IMR-90 (cell line): ENCODE results near the gene HDDC3. TPM values are rescaled to one million over a fixed set of nuclear protein-coding genes. Genes with fewer than 3 reads are reported as not detected.

Experiments used
- ATAC-seq: fragments of 200-7000 bp; cut with Tn5 transposase; 2 replicates; pipeline ENCODE4 v1.9.1; 2020; ENCODE audit warnings: low read depth, mild to moderate bottlenecking, moderate library complexity
- BruUV-seq: library from RNA; stranded (reverse); fragments of 400-500 nt; replicated peaks from 2 replicates; lab custom pipeline; 2021; lab: Mats Ljungman, UMichigan
- CTCF ChIA-PET: fragments of 300-600 bp; formaldehyde crosslinking; extraction: SDS; loops from one replicate; lab custom pipeline; 2021; ENCODE audit warnings: antibody characterized with exemption; lab: Yijun Ruan, JAX
- POLR2A ChIA-PET: fragments of 300-600 bp; sonication (Branson Sonifier 250); formaldehyde crosslinking; loops from one replicate; lab custom pipeline; 2022; ENCODE audit warnings: antibody characterized with exemption; ENCODE audit not compliant: unreplicated experiment; lab: Charles Lee
- DNase-seq: peaks from one replicate; pipeline ENCODE4 v3.0.0; 2013
- H2AFZ ChIP-seq: replicated peaks from 2 replicates; pipeline ENCODE3; 2013; ENCODE audit warnings: low read length, mild to moderate bottlenecking; ENCODE audit not compliant: poor library complexity
- H2AK5ac ChIP-seq: 2 replicates; pipeline ENCODE4 v1.6.1; 2013; ENCODE audit warnings: low read depth, low read length, inconsistent platforms
- H2AK9ac ChIP-seq: replicated peaks from 2 replicates; pipeline ENCODE3; 2013; ENCODE audit warnings: mild to moderate bottlenecking, low read depth, low read length, moderate library complexity; ENCODE audit not compliant: poor library complexity
- H2BK120ac ChIP-seq: 2 replicates; pipeline ENCODE4 v1.6.1; 2013; ENCODE audit warnings: low read depth, low read length, inconsistent platforms
- H2BK15ac ChIP-seq: 3 replicates; pipeline ENCODE4 v1.6.1; 2013; ENCODE audit warnings: low read depth, low read length, inconsistent platforms
- H2BK20ac ChIP-seq: 2 replicates; pipeline ENCODE4 v1.6.1; 2013; ENCODE audit warnings: low read depth, mild to moderate bottlenecking, inconsistent platforms, low read length, moderate library complexity
- H2BK5ac ChIP-seq: 2 replicates; pipeline ENCODE4 v1.6.1; 2013; ENCODE audit warnings: mild to moderate bottlenecking, low read depth, low read length, inconsistent platforms; ENCODE audit not compliant: poor library complexity, severe bottlenecking
- H3K14ac ChIP-seq: replicated peaks from 2 replicates; pipeline ENCODE4 v1.6.1; 2013; ENCODE audit warnings: low read depth, low read length, inconsistent platforms
- H3K18ac ChIP-seq: 2 replicates; pipeline ENCODE4 v1.6.1; 2013; ENCODE audit warnings: low read depth, low read length, control low read depth
- H3K23ac ChIP-seq: 2 replicates; pipeline ENCODE4 v1.6.1; 2013; ENCODE audit warnings: low read depth, low read length, inconsistent platforms
- H3K27ac ChIP-seq: 2 replicates; pipeline ENCODE4 v1.5.1; 2013; ENCODE audit warnings: mild to moderate bottlenecking, control low read depth, low read length; ENCODE audit not compliant: insufficient read depth
- H3K27me3 ChIP-seq: 2 replicates; pipeline ENCODE4 v1.6.1; 2013; ENCODE audit warnings: low read length; ENCODE audit not compliant: control insufficient read depth, insufficient read depth
- H3K36me3 ChIP-seq: 2 replicates; pipeline ENCODE4 v1.6.1; 2013; ENCODE audit warnings: low read length, mixed read lengths; ENCODE audit not compliant: control insufficient read depth, insufficient read depth
- H3K4ac ChIP-seq: 2 replicates; pipeline ENCODE4 v1.6.1; 2013; ENCODE audit warnings: low read depth, low read length, inconsistent platforms
- H3K4me1 ChIP-seq: 2 replicates; pipeline ENCODE4 v1.6.1; 2013; ENCODE audit warnings: low read length, mixed read lengths; ENCODE audit not compliant: control insufficient read depth, insufficient read depth
- H3K4me2 ChIP-seq: 2 replicates; pipeline ENCODE4 v1.6.1; 2013; ENCODE audit warnings: low read depth, mild to moderate bottlenecking, control low read depth, low read length, moderate library complexity
- H3K4me3 ChIP-seq: 2 replicates; pipeline ENCODE4 v1.5.1; 2013; ENCODE audit warnings: low read depth, mild to moderate bottlenecking, control low read depth, low read length, moderate library complexity; ENCODE audit not compliant: insufficient read depth
- H3K56ac ChIP-seq: 2 replicates; pipeline ENCODE4 v1.6.1; 2013; ENCODE audit warnings: low read length, inconsistent platforms; ENCODE audit not compliant: insufficient read depth; ENCODE audit errors: extremely low read depth
- H3K79me1 ChIP-seq, 2 experiments: 2 replicates each; pipeline ENCODE4 v1.6.1; 2013; ENCODE audit warnings: low read length in 2 of 2, inconsistent platforms in 1 of 2, low read depth in 1 of 2
- H3K9ac ChIP-seq: 2 replicates; pipeline ENCODE4 v1.6.1; 2013; ENCODE audit warnings: low read depth, low read length, control low read depth
- H3K9me1 ChIP-seq: 2 replicates; pipeline ENCODE4 v1.6.1; 2013; ENCODE audit warnings: low read length, inconsistent platforms; ENCODE audit not compliant: insufficient read depth
- H3K9me3 ChIP-seq: 2 replicates; pipeline ENCODE4 v1.6.1; 2013; ENCODE audit warnings: low read length; ENCODE audit not compliant: control insufficient read depth, insufficient read depth
- H4K20me1 ChIP-seq: 2 replicates; pipeline ENCODE4 v1.6.1; 2013; ENCODE audit warnings: low read length, inconsistent platforms; ENCODE audit not compliant: insufficient read depth
- H4K5ac ChIP-seq: 2 replicates; pipeline ENCODE4 v1.6.1; 2013; ENCODE audit warnings: mild to moderate bottlenecking, low read depth, low read length, control low read depth
- H4K8ac ChIP-seq, 2 experiments: 2 replicates each; pipeline ENCODE4 v1.6.1; 2013; ENCODE audit warnings: low read depth in 2 of 2, low read length in 2 of 2, control low read depth in 1 of 2, inconsistent platforms in 1 of 2
- H4K91ac ChIP-seq: 2 replicates; pipeline ENCODE4 v1.6.1; 2013; ENCODE audit warnings: low read depth, low read length, inconsistent platforms; ENCODE audit not compliant: insufficient read depth
- BHLHE40 ChIP-seq: fragments of 150-350 bp; IDR thresholded peaks from 2 replicates; pipeline ENCODE4 v1.6.1; 2016; ENCODE audit warnings: mild to moderate bottlenecking, low read depth, low read length
- CHD1 ChIP-seq: IDR thresholded peaks from 2 replicates; pipeline ENCODE4 v1.6.1; 2012; ENCODE audit warnings: low read depth, low read length, improper control_type of control experiment
- FOS ChIP-seq: fragments of 150-350 bp; IDR thresholded peaks from 2 replicates; pipeline ENCODE4 v1.6.1; 2016; ENCODE audit warnings: low read depth, low read length
- MAFK ChIP-seq: IDR thresholded peaks from 2 replicates; pipeline ENCODE4 v1.6.1; 2012; ENCODE audit warnings: low read depth, low read length, improper control_type of control experiment
- MAZ ChIP-seq: IDR thresholded peaks from 2 replicates; pipeline ENCODE4 v1.6.1; 2012; ENCODE audit warnings: low read depth, mild to moderate bottlenecking, low read length, improper control_type of control experiment, moderate library complexity, borderline replicate concordance
- MXI1 ChIP-seq: IDR thresholded peaks from 2 replicates; pipeline ENCODE4 v1.6.1; 2012; ENCODE audit warnings: low read depth, mild to moderate bottlenecking, low read length, moderate library complexity, borderline replicate concordance
- NFE2L2 ChIP-seq: fragments of 150-350 bp; IDR thresholded peaks from 2 replicates; pipeline ENCODE4 v1.6.1; 2016; ENCODE audit warnings: low read depth, mild to moderate bottlenecking, low read length
- RCOR1 ChIP-seq: IDR thresholded peaks from 2 replicates; pipeline ENCODE4 v1.6.1; 2012; ENCODE audit warnings: mild to moderate bottlenecking, low read length, improper control_type of control experiment; ENCODE audit not compliant: insufficient replicate concordance
- RFX5 ChIP-seq: IDR thresholded peaks from 2 replicates; pipeline ENCODE4 v1.8.0; 2012; ENCODE audit warnings: low read depth, mild to moderate bottlenecking, low read length, moderate library complexity
- SMC3 ChIP-seq: fragments of 150-350 bp; IDR thresholded peaks from 2 replicates; pipeline ENCODE4 v1.6.1; 2016; ENCODE audit warnings: low read depth, mild to moderate bottlenecking, antibody characterized with exemption, low read length, moderate library complexity
- WGBS, 2 experiments: methylation state at CpG; one replicate each; pipeline versions ENCODE4 v1.1.5 to v1.1.7; 2013; ENCODE audit warnings: missing lambda C conversion rate in 2 of 2; ENCODE audit not compliant: insufficient read length in 1 of 2; ENCODE audit errors: extremely low coverage in 2 of 2; 5-methylcytosine and 5-hydroxymethylcytosine counted together
- dilution Hi-C: fragments of 300-500 bp; cut with HindIII; formaldehyde crosslinking; loops from one replicate; pipeline ENCODE4 v1.14.3; 2018; ENCODE audit warnings: low sequenced_read_pairs; ENCODE audit not compliant: unreplicated experiment
- in situ Hi-C: fragments of 300-500 bp; cut with MboI; formaldehyde crosslinking; loops from 3 replicates; pipeline ENCODE4 v1.14.3; 2019; ENCODE audit warnings: low sequenced_read_pairs, inconsistent platforms, mixed read lengths
- intact Hi-C: fragments of 100-400 bp; cut with micrococcal nuclease; formaldehyde crosslinking; loops from 2 replicates; pipeline ENCODE4 v1.10.0; 2022
- polyA plus RNA-seq, 3 experiments: library from polyadenylated mRNA; depleted of rRNA; stranded (reverse); fragments of >200 nt; gene quantifications; 2 replicates each; pipeline ENCODE4 v1.2.3, GENCODE V29; 2012; ENCODE audit warnings: low replicate concordance in 1 of 3
- total RNA-seq: library from RNA; depleted of rRNA; stranded (reverse); fragments of >200 nt; gene quantifications from 2 replicates; pipeline ENCODE4 v1.2.3, GENCODE V29; 2012
- TF ChIP-seq, protein P1 (sequence below): fragments of 150-350 bp; IDR thresholded peaks from 2 replicates; pipeline ENCODE4 v1.6.1; 2017; ENCODE audit warnings: mild to moderate bottlenecking, antibody characterized with exemption, low read length, low read depth
- TF ChIP-seq, protein P2 (sequence below): fragments of 150-350 bp; IDR thresholded peaks from 2 replicates; pipeline ENCODE4 v1.6.1; 2016; ENCODE audit warnings: low read depth, mild to moderate bottlenecking, low read length, moderate library complexity, borderline replicate concordance

HDDC3 gene
- total and polyA plus RNA-seq, 2 of the 4 experiments (the other 2 are of a cell fraction), result 7.9 to 10.7 TPM

DNA sequence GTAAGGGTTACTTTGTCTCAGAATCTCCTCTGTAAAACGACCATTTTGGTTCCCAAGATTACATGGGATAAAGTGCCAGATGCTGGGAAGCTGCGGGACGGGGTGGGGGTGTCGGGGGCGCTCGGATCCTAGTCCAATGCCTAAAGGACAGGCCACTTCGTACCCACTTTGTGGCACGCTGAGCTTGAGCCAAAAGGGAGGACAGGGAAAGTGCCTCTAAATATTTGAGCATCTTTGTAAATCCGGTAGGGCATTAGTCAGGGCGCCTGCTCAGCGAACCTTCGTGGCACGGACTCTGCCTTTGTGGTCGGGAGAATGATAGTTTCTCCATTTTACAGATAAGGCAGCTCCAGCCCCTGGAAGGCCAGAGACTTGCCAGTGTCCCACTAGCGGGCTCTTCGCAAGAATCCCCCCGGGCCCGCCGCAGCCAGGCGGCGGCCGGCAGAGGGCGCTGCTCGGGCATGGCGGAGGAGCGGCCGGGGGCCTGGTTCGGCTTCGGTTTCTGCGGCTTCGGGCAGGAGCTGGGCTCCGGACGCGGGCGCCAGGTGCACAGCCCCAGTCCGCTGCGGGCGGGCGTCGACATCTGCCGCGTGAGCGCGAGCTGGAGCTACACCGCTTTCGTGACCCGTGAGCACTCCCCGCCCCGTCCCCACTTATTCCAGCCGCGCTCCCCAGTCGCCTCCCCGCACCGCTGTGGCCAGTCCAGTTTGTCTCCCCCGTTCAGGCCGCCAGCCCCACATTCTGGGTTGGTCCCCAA lies 24.1 kb upstream of the HDDC3 start (continued):
- TF ChIP-seq FOS (no peak), MAZ (peak; percentile 84; the same call in 1 of the 2 replicates), NFE2L2 (no peak)

- intact Hi-C loops (loop anchor here (1.0 to 2.0 kb wide), 4 partner anchors 39 to 316 kb away; partner anchors contain the start of gene PRC1), dilution Hi-C loops (no loop called here), in situ Hi-C loops (loop anchor here (10.0 kb wide), 1 partner anchor 319 kb away; no protein-coding TSS in a partner anchor)
- H3K4me2 ChIP-seq, result no peak overlapping the region
- peak overlapping the region; percentile 60 for H2AK9ac ChIP-seq
- peak overlapping the region; percentile 33; the same call in 1 of the 2 replicates for H2AK5ac ChIP-seq
- WGBS, 2 experiments, result 77% methylated on average over 5 of the region's 20 CpGs; no CpG with 5 or more reads in 1 of the 2 experiments
- H3K56ac ChIP-seq, result no peak overlapping the region
- H4K5ac ChIP-seq, result no peak overlapping the region
- ChIA-PET POLR2A (no interaction called here), CTCF (interaction anchor here (0.6 to 2.6 kb wide), 11 partner anchors 11 to 605 kb away, joined by 3 to 10 read pairs (median 5); partner anchors contain the start of gene UNC45A)
- no peak overlapping the region for H2BK20ac ChIP-seq
- peak overlapping the region; percentile 24 to 68; a peak in 2 of 4 replicates for H4K8ac ChIP-seq
- H3K4me3 ChIP-seq, result no peak overlapping the region
- peaks cover 6% of the 10 kb centered on the region for H3K4me1 ChIP-seq
- H2AFZ ChIP-seq, result peak overlapping the region; percentile 90
- no peaks in the 10 kb centered on the region for H3K27me3 ChIP-seq
- peak overlapping the region; percentile 36 for H4K91ac ChIP-seq
- H3K18ac ChIP-seq, result no peak overlapping the region
- DNase-seq (no peak), ATAC-seq (no peak)
- H4K20me1 ChIP-seq, result no peaks in the 10 kb centered on the region; the same call in 1 of the 2 replicates
- H3K27ac ChIP-seq, result no peak overlapping the region; the same call in 1 of the 2 replicates
- H3K23ac ChIP-seq, result no peak overlapping the region
- H2BK120ac ChIP-seq, result no peak overlapping the region; the same call in 1 of the 2 replicates
- no peak overlapping the region for H2BK15ac ChIP-seq
- H3K79me1 ChIP-seq, result peaks cover 6 to 27% of the 10 kb centered on the region in 2 experiments; a peak in 3 of 4 replicates
- no peak overlapping the region; the same call in 1 of the 2 replicates for H3K4ac ChIP-seq
- no peaks in the 10 kb centered on the region for H3K9me3 ChIP-seq
- H2BK5ac ChIP-seq, result no peak overlapping the region
- H3K9ac ChIP-seq, result no peak overlapping the region
- no TSS peak for BruUV-seq
- peaks cover 33% of the 10 kb centered on the region for H3K36me3 ChIP-seq
- H3K9me1 ChIP-seq, result no peaks in the 10 kb centered on the region
- H3K14ac ChIP-seq, result no peak overlapping the region
- no peak for TF ChIP-seq CHD1
- no peak for TF ChIP-seq BHLHE40
- no peak for TF ChIP-seq RCOR1
- TF ChIP-seq NFE2L2, result no peak
- TF ChIP-seq, protein P1, sequence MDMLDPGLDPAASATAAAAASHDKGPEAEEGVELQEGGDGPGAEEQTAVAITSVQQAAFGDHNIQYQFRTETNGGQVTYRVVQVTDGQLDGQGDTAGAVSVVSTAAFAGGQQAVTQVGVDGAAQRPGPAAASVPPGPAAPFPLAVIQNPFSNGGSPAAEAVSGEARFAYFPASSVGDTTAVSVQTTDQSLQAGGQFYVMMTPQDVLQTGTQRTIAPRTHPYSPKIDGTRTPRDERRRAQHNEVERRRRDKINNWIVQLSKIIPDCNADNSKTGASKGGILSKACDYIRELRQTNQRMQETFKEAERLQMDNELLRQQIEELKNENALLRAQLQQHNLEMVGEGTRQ, result no peak
- TF ChIP-seq MAZ, result no peak
- no peak for TF ChIP-seq MXI1
- TF ChIP-seq MAFK, result no peak
- no peak for TF ChIP-seq FOS
- TF ChIP-seq SMC3, result no peak
- TF ChIP-seq, protein P2, sequence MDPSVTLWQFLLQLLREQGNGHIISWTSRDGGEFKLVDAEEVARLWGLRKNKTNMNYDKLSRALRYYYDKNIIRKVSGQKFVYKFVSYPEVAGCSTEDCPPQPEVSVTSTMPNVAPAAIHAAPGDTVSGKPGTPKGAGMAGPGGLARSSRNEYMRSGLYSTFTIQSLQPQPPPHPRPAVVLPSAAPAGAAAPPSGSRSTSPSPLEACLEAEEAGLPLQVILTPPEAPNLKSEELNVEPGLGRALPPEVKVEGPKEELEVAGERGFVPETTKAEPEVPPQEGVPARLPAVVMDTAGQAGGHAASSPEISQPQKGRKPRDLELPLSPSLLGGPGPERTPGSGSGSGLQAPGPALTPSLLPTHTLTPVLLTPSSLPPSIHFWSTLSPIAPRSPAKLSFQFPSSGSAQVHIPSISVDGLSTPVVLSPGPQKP, result no peak
- no peak for TF ChIP-seq RFX5
Measured at GRCh38 chr15:90955624-90956273, 23.4 kb upstream of the HDDC3 start.
